ENCODE results near the gene CHRNB2. TPM values are rescaled to one million over a fixed set of nuclear protein-coding genes. Genes with fewer than 3 reads are reported as not detected.

Gene CHRNB2
- total RNA-seq, 120 experiments from 2014 or later, result 10.0 to 43.4 (median 29.1) TPM

Other genes starting within 250 kb of the CHRNB2 start
- gene AQP10, start 246.7 kb upstream of the CHRNB2 start, total RNA-seq, result under 1 TPM in 2 of 120 experiments, not detected in 118; 0.29 to 0.30 TPM
- 10 to 100 TPM; 28.2 to 80.0 (median 45.7) TPM for gene ATP8B2, start 242.3 kb upstream of the CHRNB2 start, total RNA-seq
- 10 to 100 TPM in 86 of 120 experiments, 1 to 10 TPM in 34; 5.2 to 32.5 (median 12.2) TPM for gene IL6R, start 162.4 kb upstream of the CHRNB2 start, total RNA-seq
- gene TDRD10, start 65.6 kb upstream of the CHRNB2 start, total RNA-seq, result 1 to 10 TPM in 85 of 120 experiments, under 1 TPM in 35; 0.22 to 4.0 (median 1.4) TPM
- 10 to 100 TPM in 5 of 120 experiments, 1 to 10 TPM in 115; 1.9 to 12.6 (median 4.5) TPM for gene SHE, start 65.4 kb upstream of the CHRNB2 start, total RNA-seq
- gene UBE2Q1, start 9.1 kb upstream of the CHRNB2 start, total RNA-seq, result 100 to 1,000 TPM in 71 of 120 experiments, 10 to 100 TPM in 49; 55.7 to 144 (median 103) TPM
- 100 to 1,000 TPM; 152 to 335 (median 225) TPM for gene ADAR, start 40.4 kb downstream of the CHRNB2 start, total RNA-seq

All from dorsolateral prefrontal cortex (tissue), 118 donors.